Mesangial cell (primary cell): ENCODE measurements around the gene NAA15. TPM values are rescaled to one million over a fixed set of nuclear protein-coding genes. Genes with fewer than 3 reads are reported as not detected.

Source experiments
- total RNA-seq: library from RNA; depleted of rRNA; stranded (reverse); fragments of >200 nt; gene quantifications from 2 replicates; pipeline ENCODE4 v1.2.3, GENCODE V29; 2015

Gene NAA15
- 12.3 and 24.6 TPM in 2 replicates for total RNA-seq

DNA sequence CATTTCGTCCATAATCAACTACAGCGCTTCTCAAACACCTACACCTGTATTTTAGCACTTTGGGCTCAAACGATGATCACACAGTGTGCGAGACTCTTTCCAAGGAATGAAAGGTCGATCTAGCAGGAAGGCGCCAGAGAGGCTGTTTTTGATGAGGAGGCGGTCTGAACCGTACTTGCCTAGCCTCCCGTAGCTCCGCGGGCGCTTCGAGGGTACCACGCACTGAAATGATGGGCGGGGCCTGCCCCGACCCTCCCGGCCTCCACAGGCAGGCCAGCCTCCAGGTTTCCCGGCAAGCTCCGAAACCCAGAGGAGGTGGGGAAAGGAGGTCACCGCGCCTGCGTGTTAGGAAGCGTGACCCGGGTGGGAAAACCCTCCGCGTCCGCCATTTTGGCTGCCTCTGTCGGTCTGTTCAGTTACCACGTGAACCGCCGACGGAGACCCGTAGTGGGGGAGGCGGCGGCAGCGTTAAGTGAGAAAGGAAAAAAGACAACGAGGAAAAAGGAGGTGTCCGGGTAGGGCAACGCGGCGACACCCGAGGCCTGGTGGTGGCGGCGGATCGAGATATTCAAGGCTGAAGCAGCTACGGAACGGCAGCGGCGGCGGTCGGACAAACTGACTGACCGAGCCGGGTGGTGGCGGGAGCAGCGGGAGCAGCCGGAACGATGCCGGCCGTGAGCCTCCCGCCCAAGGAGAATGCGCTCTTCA lies at the start of gene NAA15:
TSS of gene NAA15 (plus strand) at position 393 of the 708 bp plus-strand sequence. CDS start at position 666, 273 bp downstream.

DNA sequence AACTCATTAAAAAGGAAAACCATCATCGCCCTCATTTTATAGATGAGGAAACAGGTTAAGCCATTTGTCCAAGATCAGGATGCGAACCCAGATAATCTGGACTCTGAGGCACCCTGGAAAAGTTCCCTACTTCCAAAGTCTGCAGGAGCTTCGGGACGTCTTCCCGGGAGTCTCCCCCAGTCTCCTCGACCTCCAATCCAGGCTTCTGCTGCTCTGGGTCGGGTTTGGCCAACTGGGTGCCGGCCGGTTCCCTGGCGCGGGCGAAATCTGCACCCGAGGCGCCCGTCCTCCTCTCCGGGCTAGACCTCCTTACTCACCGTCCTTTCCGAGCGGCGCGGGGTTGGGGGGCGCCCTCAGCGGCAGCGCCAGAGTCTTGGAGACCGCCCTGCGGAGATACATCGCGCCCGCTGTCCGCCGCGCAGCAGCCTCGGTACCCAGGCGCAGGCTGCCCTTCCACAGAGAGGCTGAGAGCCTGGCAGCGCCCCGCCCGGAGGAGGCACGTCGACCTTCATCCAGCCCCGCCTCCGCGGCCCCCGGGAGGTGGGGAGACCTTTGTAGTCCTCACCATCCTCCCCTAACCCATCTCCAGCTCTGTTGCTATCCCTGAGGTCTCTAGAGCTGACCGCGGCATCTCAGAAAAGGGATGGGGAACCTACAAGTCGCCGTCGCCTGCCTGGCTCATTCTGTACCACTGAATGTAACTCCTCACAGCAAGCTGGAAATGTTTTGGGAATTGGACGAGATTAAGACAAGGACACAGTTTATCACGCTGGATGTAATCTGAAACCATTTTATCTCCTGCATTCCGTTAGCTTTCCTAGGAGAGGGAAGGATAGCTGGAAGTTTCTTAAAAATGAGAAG lies 21.3 kb upstream of the NAA15 start, which contains the start of gene MGARP:
TSS of gene MGARP (minus strand) at position 466 of the 861 bp plus-strand sequence. CDS start at position 399, 67 bp downstream.

DNA sequence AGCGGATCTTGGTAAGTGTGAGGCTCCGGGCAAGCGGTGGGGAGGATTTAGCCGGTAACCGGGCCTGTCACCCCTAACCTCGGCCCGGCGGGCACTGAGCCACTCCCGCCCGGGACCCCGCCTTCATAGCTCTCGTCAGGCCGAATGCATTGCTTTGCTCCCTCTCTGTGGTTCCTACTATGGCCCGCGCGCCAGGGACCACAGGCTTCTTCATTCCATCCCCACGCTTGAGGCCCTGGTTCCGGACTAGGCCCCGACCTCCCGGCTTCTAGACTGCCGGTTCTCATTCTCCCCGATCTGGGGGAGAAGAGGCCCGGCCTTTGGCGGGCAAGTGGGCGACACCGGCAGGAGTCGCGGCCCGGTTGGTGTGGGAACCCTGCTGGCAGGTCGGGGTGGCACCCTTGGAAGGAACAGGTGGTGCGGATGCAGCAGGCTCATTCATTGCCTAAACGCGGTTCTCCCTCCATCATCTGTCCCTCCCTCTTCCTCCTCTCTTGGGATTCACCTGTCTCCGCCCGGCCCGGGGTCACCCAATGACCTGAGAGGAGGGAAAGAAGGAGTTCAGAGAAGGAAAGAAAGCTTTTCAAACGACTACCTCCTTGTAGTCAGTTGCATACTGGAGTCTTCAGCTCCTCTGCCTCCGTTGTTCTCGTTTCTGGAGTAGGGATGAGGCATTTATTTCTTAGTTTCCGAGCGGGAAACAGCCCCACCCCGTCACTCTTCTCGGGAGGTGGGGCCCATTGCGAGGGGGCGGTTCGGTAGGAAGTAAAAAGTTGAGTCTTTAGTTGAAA lies 711 bp downstream of the NAA15 start, which contains the start of gene NDUFC1:
TSS of gene NDUFC1 (minus strand) at position 657 of the 791 bp plus-strand sequence. CDS start 6,679 bp downstream, outside the sequence.

DNA sequence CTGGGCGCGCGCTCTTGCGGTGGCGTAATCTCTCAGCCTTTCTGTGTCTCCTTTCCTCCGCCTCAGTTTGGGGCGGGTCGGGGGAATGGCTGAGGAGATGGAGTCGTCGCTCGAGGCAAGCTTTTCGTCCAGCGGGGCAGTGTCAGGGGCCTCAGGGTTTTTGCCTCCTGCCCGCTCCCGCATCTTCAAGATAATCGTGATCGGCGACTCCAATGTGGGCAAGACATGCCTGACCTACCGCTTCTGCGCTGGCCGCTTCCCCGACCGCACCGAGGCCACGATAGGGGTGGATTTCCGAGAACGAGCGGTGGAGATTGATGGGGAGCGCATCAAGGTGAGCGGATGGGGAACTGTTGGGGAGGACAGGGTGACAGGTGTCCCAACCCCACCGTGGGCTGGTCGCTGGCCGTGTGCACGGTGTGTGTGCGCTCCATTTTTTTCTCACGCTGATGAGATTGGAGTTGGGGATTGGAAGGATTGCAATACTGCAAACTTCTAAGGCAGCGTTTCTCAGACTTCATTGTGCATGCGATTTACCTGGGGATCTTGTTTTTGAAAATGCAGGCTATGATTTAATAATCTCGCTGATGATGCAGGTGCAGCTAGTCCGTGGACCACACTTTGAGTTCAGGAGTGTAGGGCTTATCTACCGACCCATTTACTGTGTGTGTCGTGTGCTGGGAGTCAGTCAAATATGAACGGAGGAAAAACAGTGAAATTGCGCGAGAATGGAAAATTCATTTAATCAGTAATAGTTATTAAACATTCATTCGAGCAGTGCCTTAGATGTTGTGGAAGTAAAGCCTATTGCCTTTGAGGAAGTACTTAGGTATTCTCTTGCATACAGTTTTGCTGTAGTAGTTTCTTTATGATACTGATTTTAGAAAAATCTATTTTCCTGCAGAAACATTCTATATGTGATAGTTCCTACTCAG lies 153.1 kb downstream of the NAA15 start, which contains the start of gene RAB33B:
TSS of gene RAB33B (plus strand) at position 11 of the 935 bp plus-strand sequence. CDS start at position 86, 75 bp downstream.

Other genes starting within 250 kb of the NAA15 start
- gene ELF2, start 124.3 kb upstream of the NAA15 start, total RNA-seq: 14.5 and 17.6 TPM in 2 replicates
- 0.65 and 3.0 TPM in 2 replicates for gene MGARP, start 21.3 kb upstream of the NAA15 start, total RNA-seq
- 50.0 and 59.5 TPM in 2 replicates for gene NDUFC1, start 972 bp downstream of the NAA15 start, total RNA-seq
- 4.2 and 8.9 TPM in 2 replicates for gene RAB33B, start 152.6 kb downstream of the NAA15 start, total RNA-seq